Stimulated activated naive CD8-positive, alpha-beta T cell treated with anti-CD3 and anti-CD28 coated beads, Interleukin-15, Interleukin-2, amounts not matched to agents 100 ng/mL and 50 ng/mL, for 24 hours (primary cell): Measurements from ENCODE around the gene FTO.

Source experiments
- H3K27ac Mint-ChIP-seq: one replicate; pipeline ENCODE4 v1.8.0; 2021; ENCODE audit warnings: mild to moderate bottlenecking, mixed read lengths
- H3K27me3 Mint-ChIP-seq: one replicate; pipeline ENCODE4 v1.8.0; 2021; ENCODE audit warnings: mixed read lengths
- H3K36me3 Mint-ChIP-seq: one replicate; pipeline ENCODE4 v1.8.0; 2021; ENCODE audit warnings: low read depth, mixed read lengths
- H3K4me1 Mint-ChIP-seq: one replicate; pipeline ENCODE4 v1.8.0; 2021; ENCODE audit warnings: low read depth, mixed read lengths
- H3K4me3 Mint-ChIP-seq: one replicate; pipeline ENCODE4 v1.8.0; 2021; ENCODE audit warnings: mild to moderate bottlenecking, mixed read lengths
- H3K9me3 Mint-ChIP-seq: one replicate; pipeline ENCODE4 v1.8.0; 2021; ENCODE audit warnings: mixed read lengths

FTO gene

DNA sequence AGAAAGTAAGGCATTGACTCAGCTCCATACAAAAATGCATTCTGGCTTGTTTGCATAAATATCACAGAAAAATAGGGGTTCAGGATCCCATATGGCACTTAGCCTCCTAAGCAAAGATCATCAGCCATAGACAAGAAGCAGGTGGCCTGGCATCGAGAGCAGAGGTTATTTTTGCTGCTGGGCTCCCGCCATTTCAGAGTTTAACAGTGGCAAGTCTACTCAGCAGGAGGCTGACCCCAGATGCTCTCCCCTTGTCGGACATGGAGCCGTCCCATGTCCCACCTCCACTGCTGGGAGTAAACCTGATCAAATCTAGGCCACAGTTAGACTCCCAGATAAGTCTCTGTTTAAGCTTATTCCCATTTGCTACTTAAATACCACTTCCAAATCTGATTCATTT is 269.1 kb downstream of the FTO start:
- no peak overlapping the region for H3K4me3 Mint-ChIP-seq
- no peaks in the 10 kb centered on the region for H3K9me3 Mint-ChIP-seq
- H3K27ac Mint-ChIP-seq, result no peak overlapping the region
- H3K36me3 Mint-ChIP-seq, result no peaks in the 10 kb centered on the region
- H3K4me1 Mint-ChIP-seq, result no peaks in the 10 kb centered on the region
- no peaks in the 10 kb centered on the region for H3K27me3 Mint-ChIP-seq

- Mint-ChIP-seq H3K4me3 (no peak overlapping the region), H3K27me3 (no peaks in the 10 kb centered on the region), H3K36me3 (no peaks in the 10 kb centered on the region), H3K4me1 (no peaks in the 10 kb centered on the region), H3K27ac (no peak overlapping the region), H3K9me3 (no peaks in the 10 kb centered on the region)
Observed at GRCh38 chr16:53974484-53975080, 270.6 kb downstream of the FTO start.

DNA sequence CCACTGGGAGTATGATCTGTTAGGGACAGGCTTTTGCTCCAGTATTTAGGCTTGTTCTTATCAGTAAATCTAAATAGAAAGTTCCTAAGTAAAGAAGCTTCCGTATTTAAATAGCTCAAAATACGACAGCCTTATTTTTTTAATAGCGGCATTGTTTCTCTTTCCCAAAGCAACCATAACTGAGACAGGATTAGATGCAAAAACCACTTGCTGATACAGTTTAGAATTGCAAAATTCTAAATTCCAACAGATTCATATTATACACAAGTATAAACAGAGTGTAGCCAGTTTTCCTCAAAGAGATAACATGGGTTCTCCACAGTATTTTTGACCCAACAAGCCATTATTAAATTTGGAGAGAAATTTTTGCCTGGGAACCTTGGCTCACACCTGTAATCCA is 276.7 kb downstream of the FTO start:
- H3K4me3 Mint-ChIP-seq, result no peak overlapping the region
- no peak overlapping the region for H3K27ac Mint-ChIP-seq
- H3K4me1 Mint-ChIP-seq, result no peaks in the 10 kb centered on the region
- H3K36me3 Mint-ChIP-seq, result peaks cover 11% of the 10 kb centered on the region
- no peaks in the 10 kb centered on the region for H3K27me3 Mint-ChIP-seq
- H3K9me3 Mint-ChIP-seq, result no peaks in the 10 kb centered on the region

DNA sequence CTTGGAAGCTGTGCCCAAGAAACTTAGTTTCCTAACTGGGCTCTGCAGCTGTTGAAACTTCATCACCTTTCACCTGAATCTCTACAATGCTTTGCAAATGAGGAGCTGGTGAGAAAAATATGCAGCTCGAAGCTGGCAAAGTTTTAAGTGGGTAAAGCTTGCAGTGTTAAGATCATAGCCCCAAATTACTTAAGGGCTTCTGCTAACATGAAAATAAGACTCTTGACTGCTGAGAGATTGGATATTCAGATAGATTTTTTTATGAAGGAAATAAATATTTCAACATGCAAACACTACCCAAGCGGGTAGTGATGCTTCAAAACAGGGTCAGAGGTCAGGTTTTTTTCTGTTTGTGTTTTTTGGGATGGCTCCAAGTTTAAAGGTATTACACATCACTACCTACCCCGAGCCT is 278.7 kb downstream of the FTO start:
- Mint-ChIP-seq H3K27ac (no peak overlapping the region), H3K36me3 (peaks cover 11% of the 10 kb centered on the region), H3K27me3 (no peaks in the 10 kb centered on the region), H3K4me1 (no peaks in the 10 kb centered on the region), H3K4me3 (no peak overlapping the region), H3K9me3 (no peaks in the 10 kb centered on the region)

GRCh38 chr16:53984936-53985335 is 281.0 kb downstream of the FTO start:
- no peaks in the 10 kb centered on the region for H3K27me3 Mint-ChIP-seq
- no peaks in the 10 kb centered on the region for H3K9me3 Mint-ChIP-seq
- H3K4me3 Mint-ChIP-seq, result no peak overlapping the region
- H3K36me3 Mint-ChIP-seq, result peaks cover 11% of the 10 kb centered on the region
- no peak overlapping the region for H3K27ac Mint-ChIP-seq
- H3K4me1 Mint-ChIP-seq, result no peaks in the 10 kb centered on the region

DNA sequence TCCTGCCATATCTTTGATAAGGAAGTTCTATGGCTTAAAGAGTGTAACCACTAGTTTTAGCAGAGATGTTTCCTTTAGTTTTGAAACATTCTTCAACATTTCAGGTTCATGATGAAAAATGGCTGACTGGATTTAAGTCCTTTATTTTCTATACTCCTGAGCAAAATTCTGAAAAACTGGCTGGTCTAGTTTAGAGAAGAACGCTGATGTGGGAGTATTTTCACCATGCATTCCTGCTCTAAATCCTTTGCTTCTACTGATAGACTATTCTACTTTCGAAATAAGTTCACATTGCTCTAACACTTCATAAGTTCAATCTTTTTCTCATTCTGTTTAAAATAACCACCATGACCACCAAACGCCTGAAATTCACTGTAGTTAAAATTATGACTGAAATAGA is 281.9 kb downstream of the FTO start:
- Mint-ChIP-seq H3K4me3 (no peak overlapping the region), H3K27ac (no peak overlapping the region), H3K27me3 (no peaks in the 10 kb centered on the region), H3K4me1 (no peaks in the 10 kb centered on the region), H3K9me3 (no peaks in the 10 kb centered on the region), H3K36me3 (peaks cover 11% of the 10 kb centered on the region)

GRCh38 chr16:53986793-53987192 is 282.8 kb downstream of the FTO start:
- H3K27me3 Mint-ChIP-seq, result no peaks in the 10 kb centered on the region
- H3K4me1 Mint-ChIP-seq, result no peaks in the 10 kb centered on the region
- peaks cover 11% of the 10 kb centered on the region for H3K36me3 Mint-ChIP-seq
- no peak overlapping the region for H3K27ac Mint-ChIP-seq
- H3K9me3 Mint-ChIP-seq, result no peaks in the 10 kb centered on the region
- H3K4me3 Mint-ChIP-seq, result no peak overlapping the region

GRCh38 chr16:53988136-53988535 is 284.2 kb downstream of the FTO start:
- H3K27me3 Mint-ChIP-seq, result no peaks in the 10 kb centered on the region
- peaks cover 11% of the 10 kb centered on the region for H3K36me3 Mint-ChIP-seq
- H3K4me3 Mint-ChIP-seq, result no peak overlapping the region
- H3K4me1 Mint-ChIP-seq, result no peaks in the 10 kb centered on the region
- H3K9me3 Mint-ChIP-seq, result no peaks in the 10 kb centered on the region
- no peak overlapping the region for H3K27ac Mint-ChIP-seq

DNA sequence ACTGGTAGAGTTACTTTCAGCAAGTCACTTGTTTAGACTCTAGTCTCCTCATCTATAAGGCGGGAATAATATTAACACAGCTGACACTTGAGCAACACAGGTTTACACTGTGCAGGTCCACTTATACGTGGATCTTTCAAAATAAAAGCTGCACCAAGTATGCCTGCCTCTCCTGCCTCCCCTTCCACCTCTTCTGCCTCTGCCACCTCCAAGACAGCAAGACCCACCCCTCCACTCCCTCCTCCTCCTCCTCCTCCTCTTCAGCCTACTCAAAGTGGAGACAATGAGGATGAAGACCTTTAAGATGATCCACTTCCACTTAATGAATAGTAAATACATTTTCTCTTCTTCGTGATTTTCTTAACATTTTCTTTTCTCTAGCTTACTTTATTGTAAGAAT is 285.6 kb downstream of the FTO start:
- no peaks in the 10 kb centered on the region for H3K9me3 Mint-ChIP-seq
- H3K4me1 Mint-ChIP-seq, result no peaks in the 10 kb centered on the region
- no peak overlapping the region for H3K4me3 Mint-ChIP-seq
- no peak overlapping the region for H3K27ac Mint-ChIP-seq
- H3K36me3 Mint-ChIP-seq, result peaks cover 10% of the 10 kb centered on the region
- no peaks in the 10 kb centered on the region for H3K27me3 Mint-ChIP-seq

DNA sequence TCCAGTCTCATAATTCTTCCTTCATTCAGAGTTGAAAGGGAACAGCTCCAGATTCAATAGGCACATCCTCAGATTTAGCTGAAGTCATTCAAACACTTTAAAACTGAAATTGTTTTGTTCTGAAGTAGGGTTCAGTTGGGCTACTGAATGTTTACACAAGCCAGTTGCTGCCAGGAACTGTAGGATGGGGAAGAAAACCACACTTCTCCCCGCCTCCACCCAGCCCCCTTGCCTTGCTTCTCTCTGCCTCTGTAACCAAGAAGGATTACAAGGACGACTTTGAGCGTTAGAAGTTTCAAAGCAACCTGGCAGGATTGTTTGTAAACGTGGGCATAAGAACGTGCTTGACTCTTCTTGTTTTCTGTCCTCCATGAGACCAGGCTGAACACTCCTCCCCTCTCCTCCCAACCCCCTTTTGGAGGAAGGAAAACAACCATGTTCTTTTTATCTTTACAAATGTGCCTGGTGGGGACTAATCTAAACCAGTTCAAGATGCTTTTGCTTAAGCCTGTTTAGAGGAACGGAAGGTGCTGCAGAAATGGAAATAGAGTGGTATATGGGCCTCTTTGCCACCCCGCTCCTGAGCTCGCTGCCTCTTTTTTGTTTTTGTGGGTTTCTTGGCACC is 287.9 kb downstream of the FTO start:
- H3K4me3 Mint-ChIP-seq, result no peak overlapping the region
- H3K36me3 Mint-ChIP-seq, result peaks cover 3% of the 10 kb centered on the region
- H3K27me3 Mint-ChIP-seq, result no peaks in the 10 kb centered on the region
- no peaks in the 10 kb centered on the region for H3K9me3 Mint-ChIP-seq
- H3K27ac Mint-ChIP-seq, result no peak overlapping the region
- no peaks in the 10 kb centered on the region for H3K4me1 Mint-ChIP-seq

- Mint-ChIP-seq H3K27me3 (no peaks in the 10 kb centered on the region), H3K4me1 (no peaks in the 10 kb centered on the region), H3K36me3 (peaks cover 3% of the 10 kb centered on the region), H3K27ac (no peak overlapping the region), H3K4me3 (no peak overlapping the region), H3K9me3 (no peaks in the 10 kb centered on the region)
Observed at GRCh38 chr16:53995378-53995777, 291.4 kb downstream of the FTO start.

- Mint-ChIP-seq H3K4me3 (no peak overlapping the region), H3K9me3 (no peaks in the 10 kb centered on the region), H3K4me1 (no peaks in the 10 kb centered on the region), H3K36me3 (peaks cover 3% of the 10 kb centered on the region), H3K27ac (no peak overlapping the region), H3K27me3 (no peaks in the 10 kb centered on the region)
Observed at GRCh38 chr16:53996961-53997360, 293.0 kb downstream of the FTO start.

GRCh38 chr16:53998024-53998810 is 294.3 kb downstream of the FTO start:
- H3K9me3 Mint-ChIP-seq, result no peaks in the 10 kb centered on the region
- H3K4me3 Mint-ChIP-seq, result no peak overlapping the region
- no peaks in the 10 kb centered on the region for H3K4me1 Mint-ChIP-seq
- H3K36me3 Mint-ChIP-seq, result peaks cover 3% of the 10 kb centered on the region
- H3K27me3 Mint-ChIP-seq, result no peaks in the 10 kb centered on the region
- H3K27ac Mint-ChIP-seq, result no peak overlapping the region

GRCh38 chr16:53998966-53999522 is 295.1 kb downstream of the FTO start:
- H3K27me3 Mint-ChIP-seq, result no peaks in the 10 kb centered on the region
- H3K36me3 Mint-ChIP-seq, result peaks cover 3% of the 10 kb centered on the region
- H3K4me3 Mint-ChIP-seq, result no peak overlapping the region
- no peaks in the 10 kb centered on the region for H3K9me3 Mint-ChIP-seq
- H3K4me1 Mint-ChIP-seq, result no peaks in the 10 kb centered on the region
- H3K27ac Mint-ChIP-seq, result no peak overlapping the region

DNA sequence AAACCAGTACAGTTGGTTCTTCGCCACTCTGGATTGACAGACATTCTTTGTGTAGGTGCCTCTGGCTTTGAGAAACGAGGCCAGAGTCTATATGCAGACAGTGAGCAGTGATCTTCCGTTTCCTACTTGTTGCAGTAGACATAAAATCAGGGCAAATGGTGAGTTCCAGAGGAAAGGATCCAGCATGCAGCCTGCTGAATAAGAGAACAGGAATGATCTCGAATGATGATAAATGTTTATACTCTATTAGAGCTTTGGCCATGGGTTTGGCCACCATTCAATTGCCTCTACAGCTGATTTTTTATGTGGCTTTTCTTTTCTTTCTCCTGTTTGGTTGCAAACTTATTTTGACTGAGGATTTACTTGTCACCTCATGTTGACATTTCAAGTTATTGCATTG is 295.9 kb downstream of the FTO start:
- H3K27ac Mint-ChIP-seq, result no peak overlapping the region
- peaks cover 3% of the 10 kb centered on the region for H3K36me3 Mint-ChIP-seq
- H3K4me1 Mint-ChIP-seq, result no peaks in the 10 kb centered on the region
- no peaks in the 10 kb centered on the region for H3K9me3 Mint-ChIP-seq
- H3K27me3 Mint-ChIP-seq, result no peaks in the 10 kb centered on the region
- H3K4me3 Mint-ChIP-seq, result no peak overlapping the region
